Karpas-422 (cell line): ENCODE results near the gene ALDH1A3. TPM values are rescaled to one million over a fixed set of nuclear protein-coding genes. Genes with fewer than 3 reads are reported as not detected.

Source experiments
- DNase-seq: peaks from one replicate; pipeline ENCODE4 v3.0.0-alpha.2; 2015
- H2AFZ ChIP-seq: fragments of 200-600 bp; sonication (generic); 2 replicates; pipeline ENCODE4 v1.6.1; 2014; ENCODE audit warnings: antibody characterized with exemption, low read length, mixed read lengths
- H3K27ac ChIP-seq: fragments of 200-600 bp; sonication (generic); 2 replicates; pipeline ENCODE4 v1.5.1; 2014; ENCODE audit warnings: mild to moderate bottlenecking, low read length, moderate library complexity
- H3K27me3 ChIP-seq: fragments of 200-600 bp; sonication (generic); 2 replicates; pipeline ENCODE4 v1.6.1; 2014; ENCODE audit warnings: low read length, mixed read lengths
- H3K36me3 ChIP-seq: fragments of 200-600 bp; sonication (generic); 2 replicates; pipeline ENCODE4 v1.6.1; 2014; ENCODE audit warnings: low read length, mixed read lengths; ENCODE audit not compliant: insufficient read depth
- H3K4me1 ChIP-seq: fragments of 200-600 bp; sonication (generic); 2 replicates; pipeline ENCODE4 v1.6.1; 2014; ENCODE audit warnings: mild to moderate bottlenecking, low read length, mixed read lengths
- H3K4me2 ChIP-seq: fragments of 200-600 bp; sonication (generic); 2 replicates; pipeline ENCODE4 v1.6.1; 2014; ENCODE audit warnings: low read length, low read depth, mild to moderate bottlenecking; ENCODE audit not compliant: poor library complexity, severe bottlenecking
- H3K4me3 ChIP-seq: fragments of 200-600 bp; sonication (generic); 2 replicates; pipeline ENCODE4 v1.5.1; 2014; ENCODE audit warnings: mild to moderate bottlenecking, antibody characterized with exemption, low read length, mixed read lengths
- H3K79me2 ChIP-seq: fragments of 200-600 bp; sonication (generic); 2 replicates; pipeline ENCODE4 v1.6.1; 2014; ENCODE audit warnings: mild to moderate bottlenecking, low read length, mixed read lengths
- H3K9ac ChIP-seq: fragments of 200-600 bp; sonication (generic); 2 replicates; pipeline ENCODE4 v1.6.0; 2014; ENCODE audit warnings: low read length
- H3K9me2 ChIP-seq: fragments of 200-600 bp; sonication (generic), shearing (Covaris generic); replicated peaks from 2 replicates; pipeline ENCODE4 v1.6.0; 2014; ENCODE audit warnings: mild to moderate bottlenecking, low read length, moderate library complexity; ENCODE audit not compliant: insufficient read depth
- H3K9me3 ChIP-seq: fragments of 300-700, 200-600 bp; sonication (generic); 2 replicates; pipeline ENCODE4 v1.6.1; 2014; ENCODE audit warnings: low read length, mixed read lengths
- H4K20me1 ChIP-seq: fragments of 200-600 bp; sonication (generic); 2 replicates; pipeline ENCODE4 v1.6.1; 2014; ENCODE audit warnings: mild to moderate bottlenecking, antibody characterized with exemption, low read length, low read depth; ENCODE audit not compliant: insufficient read depth
- total RNA-seq: library from RNA; depleted of rRNA; stranded (reverse); fragments of >200 nt; shearing (Covaris generic); gene quantifications from 2 replicates; pipeline ENCODE4 v1.2.3, GENCODE V29; 2014; ENCODE audit warnings: low replicate concordance

ALDH1A3 gene
- total RNA-seq, 1 experiment from 2014 or later = not detected

- Histone ChIP-seq H3K27ac (no peak overlapping the region), H3K9me2 (no peaks in the 10 kb centered on the region), H3K36me3 (no peaks in the 10 kb centered on the region), H3K4me2 (no peak overlapping the region), H2AFZ (no peak overlapping the region), H3K4me1 (no peaks in the 10 kb centered on the region), H3K9me3 (no peaks in the 10 kb centered on the region), H3K4me3 (no peak overlapping the region), H3K79me2 (no peaks in the 10 kb centered on the region), H3K9ac (no peak overlapping the region), H3K27me3 (no peaks in the 10 kb centered on the region), H4K20me1 (no peaks in the 10 kb centered on the region)
- DNase-seq = no peak
Observed at GRCh38 chr15:100853676-100854440, 25.8 kb upstream of the ALDH1A3 start.

- no peaks in the 10 kb centered on the region for H3K79me2 ChIP-seq
- no peak overlapping the region for H3K27ac ChIP-seq
- H2AFZ ChIP-seq = no peak overlapping the region
- no peaks in the 10 kb centered on the region for H3K36me3 ChIP-seq
- no peak for DNase-seq
- no peak overlapping the region for H3K9ac ChIP-seq
- no peak overlapping the region for H3K4me3 ChIP-seq
- H3K4me2 ChIP-seq = no peak overlapping the region
- H3K9me2 ChIP-seq = no peaks in the 10 kb centered on the region
- no peaks in the 10 kb centered on the region for H3K4me1 ChIP-seq
- no peaks in the 10 kb centered on the region for H4K20me1 ChIP-seq
- H3K27me3 ChIP-seq = no peaks in the 10 kb centered on the region
- H3K9me3 ChIP-seq = no peaks in the 10 kb centered on the region
Observed at GRCh38 chr15:100856867-100857266, 22.8 kb upstream of the ALDH1A3 start.

- no peak overlapping the region for H3K27ac ChIP-seq
- H3K4me3 ChIP-seq = no peak overlapping the region
- DNase-seq = no peak
- H3K9me2 ChIP-seq = no peaks in the 10 kb centered on the region
- H3K4me2 ChIP-seq = no peak overlapping the region
- H3K9me3 ChIP-seq = no peaks in the 10 kb centered on the region
- H3K36me3 ChIP-seq = no peaks in the 10 kb centered on the region
- H3K4me1 ChIP-seq = no peaks in the 10 kb centered on the region
- no peaks in the 10 kb centered on the region for H3K79me2 ChIP-seq
- no peaks in the 10 kb centered on the region for H4K20me1 ChIP-seq
- no peaks in the 10 kb centered on the region for H3K27me3 ChIP-seq
- no peak overlapping the region for H3K9ac ChIP-seq
- H2AFZ ChIP-seq = no peak overlapping the region
Observed at GRCh38 chr15:100858294-100858693, 21.3 kb upstream of the ALDH1A3 start.

- no peaks in the 10 kb centered on the region for H3K9me2 ChIP-seq
- H3K9ac ChIP-seq = no peak overlapping the region
- no peak for DNase-seq
- H3K4me3 ChIP-seq = no peak overlapping the region
- no peaks in the 10 kb centered on the region for H3K4me1 ChIP-seq
- H3K79me2 ChIP-seq = no peaks in the 10 kb centered on the region
- H3K27me3 ChIP-seq = no peaks in the 10 kb centered on the region
- H4K20me1 ChIP-seq = no peaks in the 10 kb centered on the region
- no peak overlapping the region for H2AFZ ChIP-seq
- H3K9me3 ChIP-seq = no peaks in the 10 kb centered on the region
- no peak overlapping the region for H3K4me2 ChIP-seq
- no peaks in the 10 kb centered on the region for H3K36me3 ChIP-seq
- H3K27ac ChIP-seq = no peak overlapping the region
Observed at GRCh38 chr15:100859970-100860828, 19.4 kb upstream of the ALDH1A3 start.

GRCh38 chr15:100860829-100861510 lies 18.7 kb upstream of the ALDH1A3 start:
- Histone ChIP-seq H3K4me2 (no peak overlapping the region), H3K9me3 (no peaks in the 10 kb centered on the region)
- DNase-seq = no peak

GRCh38 chr15:100861511-100861991 lies 18.1 kb upstream of the ALDH1A3 start:
- Histone ChIP-seq H3K9ac (no peak overlapping the region), H2AFZ (no peak overlapping the region), H3K27ac (no peak overlapping the region), H3K9me3 (no peaks in the 10 kb centered on the region), H3K4me3 (no peak overlapping the region), H3K9me2 (no peaks in the 10 kb centered on the region), H3K36me3 (no peaks in the 10 kb centered on the region), H4K20me1 (no peaks in the 10 kb centered on the region), H3K4me2 (no peak overlapping the region), H3K79me2 (no peaks in the 10 kb centered on the region), H3K27me3 (no peaks in the 10 kb centered on the region), H3K4me1 (no peaks in the 10 kb centered on the region)
- no peak for DNase-seq

More at GRCh38 chr15:100860829-100861510, 18.7 kb upstream of the ALDH1A3 start:
- Histone ChIP-seq H3K36me3 (no peaks in the 10 kb centered on the region), H3K27ac (no peak overlapping the region), H3K79me2 (no peaks in the 10 kb centered on the region), H2AFZ (no peak overlapping the region), H4K20me1 (no peaks in the 10 kb centered on the region), H3K9me2 (no peaks in the 10 kb centered on the region), H3K4me3 (no peak overlapping the region), H3K9ac (no peak overlapping the region), H3K27me3 (no peaks in the 10 kb centered on the region), H3K4me1 (no peaks in the 10 kb centered on the region)

GRCh38 chr15:100862162-100862561 lies 17.5 kb upstream of the ALDH1A3 start:
- no peaks in the 10 kb centered on the region for H3K4me1 ChIP-seq
- no peak overlapping the region for H3K27ac ChIP-seq
- H3K9me2 ChIP-seq = no peaks in the 10 kb centered on the region
- no peak overlapping the region for H3K4me2 ChIP-seq
- no peaks in the 10 kb centered on the region for H3K27me3 ChIP-seq
- H3K9ac ChIP-seq = no peak overlapping the region
- no peaks in the 10 kb centered on the region for H3K9me3 ChIP-seq
- no peaks in the 10 kb centered on the region for H3K36me3 ChIP-seq
- no peak overlapping the region for H3K4me3 ChIP-seq
- no peak for DNase-seq
- H4K20me1 ChIP-seq = no peaks in the 10 kb centered on the region
- no peaks in the 10 kb centered on the region for H3K79me2 ChIP-seq
- no peak overlapping the region for H2AFZ ChIP-seq
